WTC11 (cell line): ENCODE data around the gene STAP2. TPM values are rescaled to one million over a fixed set of nuclear protein-coding genes. Genes with fewer than 3 reads are reported as not detected.

Source experiments
- ATAC-seq: fragments of 200-7000 bp; cut with Tn5 transposase; 2 replicates; pipeline ENCODE4 v1.10.0; 2021; ENCODE audit warnings: mild to moderate bottlenecking, moderate library complexity
- CTCF ChIA-PET: fragments of 300-600 bp; sonication (Branson Sonifier 250); formaldehyde crosslinking; loops from one replicate; lab custom pipeline; 2021; ENCODE audit warnings: antibody characterized with exemption; lab: Charles Lee
- POLR2A ChIA-PET: fragments of 350-600 bp; sonication (Branson Sonifier 250); formaldehyde crosslinking; loops from one replicate; lab custom pipeline; 2021; ENCODE audit warnings: antibody characterized with exemption; lab: Charles Lee
- DNase-seq: peaks from one replicate; pipeline ENCODE4 v3.0.0; 2021; ENCODE audit warnings: low spot score
- H3K27ac Mint-ChIP-seq: 2 replicates; pipeline ENCODE4 v1.8.0; 2021; ENCODE audit warnings: mixed read lengths
- H3K27me3 Mint-ChIP-seq: 2 replicates; pipeline ENCODE4 v1.8.0; 2021; ENCODE audit warnings: low read depth, mild to moderate bottlenecking, moderate library complexity, mixed read lengths
- H3K36me3 Mint-ChIP-seq: 2 replicates; pipeline ENCODE4 v1.8.0; 2021; ENCODE audit warnings: mixed read lengths
- H3K4me1 Mint-ChIP-seq: 2 replicates; pipeline ENCODE4 v1.8.0; 2022; ENCODE audit warnings: mixed read lengths
- H3K4me3 Mint-ChIP-seq: 2 replicates; pipeline ENCODE4 v1.8.0; 2021; ENCODE audit warnings: mild to moderate bottlenecking, moderate library complexity, mixed read lengths
- H3K9me3 Mint-ChIP-seq: 2 replicates; pipeline ENCODE4 v1.8.0; 2021; ENCODE audit warnings: mixed read lengths
- CREB1 ChIP-seq: sonication (generic); formaldehyde crosslinking; IDR thresholded peaks from 2 replicates; pipeline ENCODE4 v1.8.0; 2023; ENCODE audit warnings: mild to moderate bottlenecking, missing genetic modification reagents
- ELF4 ChIP-seq: sonication (generic); formaldehyde crosslinking; IDR thresholded peaks from 2 replicates; pipeline ENCODE4 v1.8.1; 2022; ENCODE audit warnings: low read depth, mild to moderate bottlenecking, moderate library complexity, missing genetic modification reagents
- EMX1 ChIP-seq: fragments of 250-450 bp; sonication (Bioruptor Pico); IDR thresholded peaks from 2 replicates; pipeline ENCODE4 v1.8.0; 2021; ENCODE audit warnings: mild to moderate bottlenecking
- ETV6 ChIP-seq: sonication (generic); formaldehyde crosslinking; IDR thresholded peaks from 2 replicates; pipeline ENCODE4 v1.8.1; 2022; ENCODE audit warnings: mild to moderate bottlenecking, missing genetic modification reagents
- NFE2L1 ChIP-seq: sonication (generic); formaldehyde crosslinking; IDR thresholded peaks from 2 replicates; pipeline ENCODE4 v1.8.1; 2023; ENCODE audit warnings: missing genetic modification reagents
- NR1H2 ChIP-seq: sonication (generic); formaldehyde crosslinking; IDR thresholded peaks from 2 replicates; pipeline ENCODE4 v1.9.0; 2021; ENCODE audit warnings: mild to moderate bottlenecking, moderate library complexity, missing genetic modification reagents
- NR3C1 ChIP-seq: sonication (generic); formaldehyde crosslinking; conservative IDR thresholded peaks from 2 replicates; pipeline ENCODE4 v1.8.1; 2023; ENCODE audit warnings: low read depth, mild to moderate bottlenecking, missing genetic modification reagents
- RORB ChIP-seq: fragments of 250-450 bp; sonication (Bioruptor Pico); IDR thresholded peaks from 2 replicates; pipeline ENCODE4 v1.9.0; 2021; ENCODE audit warnings: mild to moderate bottlenecking
- SMAD4 ChIP-seq: sonication (generic); formaldehyde crosslinking; IDR thresholded peaks from 2 replicates; pipeline ENCODE4 v1.8.0; 2022; ENCODE audit warnings: mild to moderate bottlenecking, missing genetic modification reagents
- TP53 ChIP-seq: sonication (generic); formaldehyde crosslinking; IDR thresholded peaks from 2 replicates; pipeline ENCODE4 v1.8.1; 2023; ENCODE audit warnings: mild to moderate bottlenecking, missing genetic modification reagents
- ZBTB21 ChIP-seq: sonication (generic); formaldehyde crosslinking; IDR thresholded peaks from 2 replicates; pipeline ENCODE4 v1.8.1; 2023; ENCODE audit warnings: mild to moderate bottlenecking, missing genetic modification reagents, borderline replicate concordance
- ZNF138 ChIP-seq: sonication (generic); formaldehyde crosslinking; conservative IDR thresholded peaks from 2 replicates; pipeline ENCODE4 v1.8.1; 2022; ENCODE audit warnings: mild to moderate bottlenecking, moderate library complexity, missing genetic modification reagents
- ZNF396 ChIP-seq: fragments of 250-450 bp; sonication (Bioruptor Pico); IDR thresholded peaks from 2 replicates; pipeline ENCODE4 v1.8.0; 2021; ENCODE audit warnings: mild to moderate bottlenecking, moderate library complexity, borderline replicate concordance
- total RNA-seq: library from RNA; stranded (reverse); gene quantifications from 3 replicates; pipeline ENCODE4 v1.2.3, GENCODE V29; 2021
- TF ChIP-seq, protein P1 (sequence below): fragments of 250-450 bp; sonication (Bioruptor Pico); conservative IDR thresholded peaks from 2 replicates; pipeline ENCODE4 v1.9.0; 2021; ENCODE audit warnings: mild to moderate bottlenecking
- TF ChIP-seq, protein P2 (sequence below): fragments of 250-450 bp; sonication (Bioruptor Pico); IDR thresholded peaks from 2 replicates; pipeline ENCODE4 v1.9.0; 2021; ENCODE audit warnings: mild to moderate bottlenecking, borderline replicate concordance
- TF ChIP-seq, protein P3 (sequence below): sonication (generic); formaldehyde crosslinking; IDR thresholded peaks from 2 replicates; pipeline ENCODE4 v1.8.1; 2023; ENCODE audit warnings: mild to moderate bottlenecking, missing genetic modification reagents, moderate library complexity
- TF ChIP-seq, protein P4 (sequence below): sonication (generic); formaldehyde crosslinking; IDR thresholded peaks from 2 replicates; pipeline ENCODE4 v1.8.1; 2022; ENCODE audit warnings: low read depth, mild to moderate bottlenecking, moderate library complexity, missing genetic modification reagents, borderline replicate concordance

The STAP2 gene
- total RNA-seq, 1 experiment from 2014 or later: 18.2 TPM

DNA sequence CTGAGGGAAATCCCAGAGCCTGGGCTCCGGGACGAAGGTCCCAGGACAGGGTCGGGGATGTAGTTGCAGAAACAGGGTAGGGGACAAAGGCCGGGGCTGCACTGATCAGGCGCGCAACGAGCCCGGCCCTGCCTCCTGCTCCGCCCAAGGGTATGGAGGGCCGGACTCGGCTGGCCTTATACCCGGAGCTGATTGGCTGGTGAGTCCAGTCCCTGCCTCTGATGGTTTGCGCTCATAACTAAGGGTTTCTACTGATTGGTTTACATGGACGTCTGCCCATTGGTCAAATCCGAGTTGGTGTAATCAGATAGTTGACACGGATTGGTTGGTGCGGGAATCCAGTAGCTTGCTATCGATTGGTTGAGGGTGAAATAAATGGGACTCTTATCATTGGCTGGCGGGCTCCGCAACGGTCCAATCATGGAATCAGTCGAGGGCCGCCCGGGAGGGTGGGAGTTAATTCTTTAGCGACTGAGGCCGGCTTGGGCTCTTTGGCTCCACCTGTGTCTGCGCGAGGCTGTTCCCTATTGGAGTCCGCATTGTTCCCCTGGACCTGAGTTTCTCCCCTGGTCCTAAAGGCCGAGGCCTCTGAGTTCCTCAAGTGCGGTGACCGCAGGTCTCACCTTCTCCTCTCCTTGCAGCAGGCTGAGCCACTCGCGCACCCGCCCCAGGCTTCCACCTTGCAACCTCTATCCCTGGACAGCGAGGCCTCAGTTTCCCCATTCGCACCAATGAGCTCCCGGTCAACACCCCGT lies 4.2 kb upstream of the STAP2 start (continued):
- TF ChIP-seq, protein P1, sequence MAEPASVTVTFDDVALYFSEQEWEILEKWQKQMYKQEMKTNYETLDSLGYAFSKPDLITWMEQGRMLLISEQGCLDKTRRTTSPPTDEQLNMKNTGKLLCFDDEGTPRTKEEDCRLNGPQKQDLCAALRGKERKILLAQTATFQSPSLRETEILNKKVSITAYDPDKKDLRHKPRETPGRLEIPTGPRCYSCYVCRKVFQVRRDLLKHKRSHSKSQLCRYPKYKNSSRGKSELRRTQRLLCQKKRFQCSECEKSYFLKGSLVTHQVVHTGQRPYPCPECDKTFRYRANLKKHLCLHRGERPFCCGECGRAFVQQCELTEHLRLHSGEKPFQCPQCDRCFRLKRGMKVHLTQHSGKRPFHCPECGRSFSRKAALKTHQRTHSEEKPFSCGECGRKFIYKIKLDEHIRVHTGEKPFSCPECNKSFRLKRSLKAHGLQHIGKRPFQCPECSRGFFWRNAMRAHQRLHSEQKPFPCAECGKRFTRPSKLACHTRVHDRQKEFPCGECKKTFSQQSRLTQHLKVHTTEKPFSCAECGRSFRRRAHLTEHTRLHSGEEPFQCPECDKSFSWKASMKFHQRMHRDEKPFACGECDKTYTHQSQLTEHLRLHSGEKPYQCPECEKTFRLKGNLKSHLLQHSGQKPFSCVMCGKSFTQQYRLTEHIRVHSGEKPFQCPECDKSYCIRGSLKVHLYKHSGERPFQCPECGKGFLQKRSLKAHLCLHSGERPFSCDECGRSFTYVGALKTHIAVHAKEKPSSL: no peak; the same call in 1 of the 2 replicates
- TF ChIP-seq ZNF396: peak; percentile 92; the same call in 1 of the 2 replicates
- TF ChIP-seq ETV6 (CRISPR knock-in tag): peak; percentile 48
- TF ChIP-seq TP53 (CRISPR knock-in tag): no peak
- TF ChIP-seq NFE2L1: no peak
- no peak for TF ChIP-seq RORB (CRISPR knock-in tag)
- no peak for TF ChIP-seq CREB1 (CRISPR knock-in tag)
- TF ChIP-seq, protein P2, sequence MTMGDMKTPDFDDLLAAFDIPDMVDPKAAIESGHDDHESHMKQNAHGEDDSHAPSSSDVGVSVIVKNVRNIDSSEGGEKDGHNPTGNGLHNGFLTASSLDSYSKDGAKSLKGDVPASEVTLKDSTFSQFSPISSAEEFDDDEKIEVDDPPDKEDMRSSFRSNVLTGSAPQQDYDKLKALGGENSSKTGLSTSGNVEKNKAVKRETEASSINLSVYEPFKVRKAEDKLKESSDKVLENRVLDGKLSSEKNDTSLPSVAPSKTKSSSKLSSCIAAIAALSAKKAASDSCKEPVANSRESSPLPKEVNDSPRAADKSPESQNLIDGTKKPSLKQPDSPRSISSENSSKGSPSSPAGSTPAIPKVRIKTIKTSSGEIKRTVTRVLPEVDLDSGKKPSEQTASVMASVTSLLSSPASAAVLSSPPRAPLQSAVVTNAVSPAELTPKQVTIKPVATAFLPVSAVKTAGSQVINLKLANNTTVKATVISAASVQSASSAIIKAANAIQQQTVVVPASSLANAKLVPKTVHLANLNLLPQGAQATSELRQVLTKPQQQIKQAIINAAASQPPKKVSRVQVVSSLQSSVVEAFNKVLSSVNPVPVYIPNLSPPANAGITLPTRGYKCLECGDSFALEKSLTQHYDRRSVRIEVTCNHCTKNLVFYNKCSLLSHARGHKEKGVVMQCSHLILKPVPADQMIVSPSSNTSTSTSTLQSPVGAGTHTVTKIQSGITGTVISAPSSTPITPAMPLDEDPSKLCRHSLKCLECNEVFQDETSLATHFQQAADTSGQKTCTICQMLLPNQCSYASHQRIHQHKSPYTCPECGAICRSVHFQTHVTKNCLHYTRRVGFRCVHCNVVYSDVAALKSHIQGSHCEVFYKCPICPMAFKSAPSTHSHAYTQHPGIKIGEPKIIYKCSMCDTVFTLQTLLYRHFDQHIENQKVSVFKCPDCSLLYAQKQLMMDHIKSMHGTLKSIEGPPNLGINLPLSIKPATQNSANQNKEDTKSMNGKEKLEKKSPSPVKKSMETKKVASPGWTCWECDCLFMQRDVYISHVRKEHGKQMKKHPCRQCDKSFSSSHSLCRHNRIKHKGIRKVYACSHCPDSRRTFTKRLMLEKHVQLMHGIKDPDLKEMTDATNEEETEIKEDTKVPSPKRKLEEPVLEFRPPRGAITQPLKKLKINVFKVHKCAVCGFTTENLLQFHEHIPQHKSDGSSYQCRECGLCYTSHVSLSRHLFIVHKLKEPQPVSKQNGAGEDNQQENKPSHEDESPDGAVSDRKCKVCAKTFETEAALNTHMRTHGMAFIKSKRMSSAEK (CRISPR knock-in tag): peak; percentile 78; the same call in 1 of the 2 replicates
- TF ChIP-seq, protein P3, sequence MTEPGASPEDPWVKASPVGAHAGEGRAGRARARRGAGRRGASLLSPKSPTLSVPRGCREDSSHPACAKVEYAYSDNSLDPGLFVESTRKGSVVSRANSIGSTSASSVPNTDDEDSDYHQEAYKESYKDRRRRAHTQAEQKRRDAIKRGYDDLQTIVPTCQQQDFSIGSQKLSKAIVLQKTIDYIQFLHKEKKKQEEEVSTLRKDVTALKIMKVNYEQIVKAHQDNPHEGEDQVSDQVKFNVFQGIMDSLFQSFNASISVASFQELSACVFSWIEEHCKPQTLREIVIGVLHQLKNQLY (CRISPR knock-in tag): no peak
- no peak for TF ChIP-seq ZNF138 (CRISPR knock-in tag)
- no peak for TF ChIP-seq ZBTB21
- TF ChIP-seq NR3C1 (CRISPR knock-in tag): no peak
- no peak for TF ChIP-seq NR1H2 (CRISPR knock-in tag)
- no peak for TF ChIP-seq ELF4
- no peak for TF ChIP-seq SMAD4 (CRISPR knock-in tag)
- TF ChIP-seq, protein P4, sequence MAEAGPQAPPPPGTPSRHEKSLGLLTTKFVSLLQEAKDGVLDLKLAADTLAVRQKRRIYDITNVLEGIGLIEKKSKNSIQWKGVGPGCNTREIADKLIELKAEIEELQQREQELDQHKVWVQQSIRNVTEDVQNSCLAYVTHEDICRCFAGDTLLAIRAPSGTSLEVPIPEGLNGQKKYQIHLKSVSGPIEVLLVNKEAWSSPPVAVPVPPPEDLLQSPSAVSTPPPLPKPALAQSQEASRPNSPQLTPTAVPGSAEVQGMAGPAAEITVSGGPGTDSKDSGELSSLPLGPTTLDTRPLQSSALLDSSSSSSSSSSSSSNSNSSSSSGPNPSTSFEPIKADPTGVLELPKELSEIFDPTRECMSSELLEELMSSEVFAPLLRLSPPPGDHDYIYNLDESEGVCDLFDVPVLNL: no peak

DNA sequence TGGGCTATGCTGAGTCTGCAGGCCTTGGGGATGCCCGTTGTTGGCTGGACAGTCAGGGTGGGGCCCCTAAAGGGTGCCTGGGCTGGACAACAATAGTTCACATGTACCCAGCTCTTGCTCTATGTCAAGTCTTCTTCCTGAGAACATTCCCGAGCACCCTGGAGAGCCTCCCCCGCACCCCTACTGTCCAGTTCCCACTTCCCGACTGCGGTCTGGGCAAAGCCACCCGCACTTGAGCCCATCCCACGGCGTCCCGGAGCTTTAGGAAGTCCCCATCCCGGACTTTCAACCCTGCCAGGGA lies 3.6 kb upstream of the STAP2 start:
- no peak for TF ChIP-seq ZNF138 (CRISPR knock-in tag)
- no peak for TF ChIP-seq EMX1
- TF ChIP-seq, all 79 proteins: peak for 0
- Mint-ChIP-seq H3K36me3 (peaks cover 16% of the 10 kb centered on the region), H3K4me3 (peak overlapping the region; percentile 85), H3K9me3 (no peaks in the 10 kb centered on the region), H3K4me1 (peaks cover 17% of the 10 kb centered on the region), H3K27ac (peak overlapping the region; percentile 97), H3K27me3 (peaks cover 12% of the 10 kb centered on the region)
- ChIA-PET CTCF (interaction anchor here (0.5 to 5.7 kb wide), 33 partner anchors 9 to 355 kb away, joined by 3 to 111 read pairs (median 4); partner anchors contain the start of genes CHAF1A, FSD1, PLIN5 and SH3GL1), POLR2A (interaction anchor here (0.6 to 2.2 kb wide), 21 partner anchors 8 to 128 kb away, joined by 3 to 17 read pairs (median 5); partner anchors contain the start of genes CHAF1A, FSD1, SH3GL1 and YJU2)
- no peak for DNase-seq
- ATAC-seq: no peak
